GM08714 (cell line): Measurements from ENCODE around the gene RAP1GAP.

Source experiments
- H3K4me3 ChIP-seq: fragments of 200-500 bp; sonication (Bioruptor generic); 2 replicates; pipeline ENCODE4 v1.5.1; 2014; ENCODE audit warnings: mild to moderate bottlenecking, low read length, inconsistent platforms
- ZNF274 ChIP-seq: IDR thresholded peaks from 2 replicates; pipeline ENCODE4 v1.6.1; 2012; ENCODE audit warnings: mild to moderate bottlenecking, low read depth, low read length

RAP1GAP gene

DNA sequence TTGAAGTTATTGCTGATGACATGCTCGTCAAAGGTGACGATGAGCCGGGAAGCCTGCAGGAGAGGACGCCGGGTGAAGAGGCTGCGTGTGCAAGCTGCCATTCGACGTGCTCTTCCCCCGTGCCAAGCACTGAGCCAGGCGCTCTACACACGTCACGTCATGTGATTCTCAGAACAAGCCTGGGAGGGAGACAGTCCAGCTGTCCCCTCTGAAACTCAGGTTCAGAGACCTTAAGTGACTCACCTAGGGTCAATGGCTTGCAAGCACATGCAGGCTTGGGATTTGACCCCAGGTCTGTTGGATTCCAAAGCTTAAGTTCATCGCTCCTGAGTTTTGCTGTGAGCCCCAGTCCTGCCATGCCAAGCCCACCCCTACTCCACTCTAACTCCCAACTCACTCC lies 57.1 kb downstream of the RAP1GAP start:
- H3K4me3 ChIP-seq: no peak overlapping the region
- no peak for TF ChIP-seq ZNF274

DNA sequence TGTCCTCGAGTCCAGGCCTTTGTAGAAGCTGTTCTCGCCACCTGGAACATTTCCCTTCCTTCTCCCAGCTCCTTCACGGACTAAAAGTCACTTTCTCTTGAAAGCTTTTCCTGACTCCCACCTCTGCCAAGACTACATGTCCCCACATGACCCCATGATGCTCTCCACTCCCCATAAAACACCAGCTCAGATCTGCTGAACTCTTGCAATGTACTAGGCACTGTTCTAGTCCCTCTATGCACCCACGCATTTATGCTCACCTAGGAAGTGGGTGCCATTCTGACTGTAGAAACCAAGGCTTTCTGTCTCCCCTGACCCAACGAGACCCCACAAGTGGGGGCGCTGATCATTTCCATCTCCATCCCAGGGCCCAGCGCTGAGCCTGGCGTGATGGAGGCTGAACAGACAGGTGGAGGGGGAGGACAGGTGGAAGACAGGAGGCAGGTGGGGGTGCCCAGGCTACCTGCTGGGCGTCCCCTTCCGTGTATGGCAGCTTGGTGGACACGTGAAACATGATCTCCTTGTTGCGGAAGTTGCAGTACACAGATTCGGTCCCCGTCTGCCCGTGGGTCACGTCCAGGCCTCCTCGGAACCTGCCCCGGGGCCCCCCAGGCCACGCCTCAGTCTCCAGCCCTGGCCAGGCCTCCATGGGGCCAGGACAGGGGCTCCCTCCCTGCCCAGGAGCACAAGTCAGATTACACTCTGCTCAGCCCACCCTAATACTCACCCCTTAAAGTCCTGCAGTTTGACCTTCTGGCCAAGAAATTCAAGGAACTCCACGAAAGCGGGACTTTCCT lies 58.0 kb downstream of the RAP1GAP start:
- no peak for TF ChIP-seq ZNF274
- H3K4me3 ChIP-seq: no peak overlapping the region

DNA sequence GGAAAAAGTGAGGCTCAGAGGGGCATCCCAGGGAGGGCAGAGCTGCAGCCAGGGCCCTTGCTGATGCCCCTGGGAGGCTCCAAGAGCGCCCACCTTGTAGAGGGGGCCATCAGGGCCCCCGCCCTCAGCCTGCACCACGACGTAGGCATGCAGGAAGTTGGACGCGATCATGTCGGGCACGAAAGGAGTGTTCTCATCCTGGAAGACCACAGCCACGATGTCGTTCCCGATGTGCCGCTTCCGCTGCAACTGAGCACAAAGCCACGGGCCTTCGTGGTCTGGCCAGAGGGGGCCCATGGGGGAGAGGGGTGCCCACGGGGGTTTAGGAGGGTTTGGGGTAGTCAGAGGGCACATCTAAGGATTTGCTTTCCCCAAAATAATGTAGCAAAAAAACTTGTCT lies 59.1 kb downstream of the RAP1GAP start:
- no peak overlapping the region for H3K4me3 ChIP-seq
- no peak for TF ChIP-seq ZNF274

DNA sequence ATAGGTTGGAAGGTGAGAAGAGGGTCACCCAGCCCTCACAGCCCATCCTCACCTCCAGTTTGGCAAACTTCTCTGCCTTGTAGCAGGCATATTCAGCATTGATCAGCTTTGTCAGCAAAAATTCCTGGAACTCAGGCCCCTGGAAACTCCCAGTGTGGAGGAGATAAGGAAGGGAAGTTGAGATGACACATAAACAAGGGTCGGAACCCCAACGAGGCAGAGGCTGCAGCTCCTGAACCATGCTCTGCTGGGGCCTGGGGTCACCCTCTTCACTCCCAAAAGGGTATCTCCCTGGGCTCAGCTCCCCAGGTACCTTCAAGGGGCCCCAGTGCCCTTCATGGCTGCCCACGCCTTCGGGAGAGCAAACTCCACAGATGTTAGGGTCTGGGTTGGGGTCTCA lies 60.4 kb downstream of the RAP1GAP start:
- no peak for TF ChIP-seq ZNF274
- no peak overlapping the region for H3K4me3 ChIP-seq

DNA sequence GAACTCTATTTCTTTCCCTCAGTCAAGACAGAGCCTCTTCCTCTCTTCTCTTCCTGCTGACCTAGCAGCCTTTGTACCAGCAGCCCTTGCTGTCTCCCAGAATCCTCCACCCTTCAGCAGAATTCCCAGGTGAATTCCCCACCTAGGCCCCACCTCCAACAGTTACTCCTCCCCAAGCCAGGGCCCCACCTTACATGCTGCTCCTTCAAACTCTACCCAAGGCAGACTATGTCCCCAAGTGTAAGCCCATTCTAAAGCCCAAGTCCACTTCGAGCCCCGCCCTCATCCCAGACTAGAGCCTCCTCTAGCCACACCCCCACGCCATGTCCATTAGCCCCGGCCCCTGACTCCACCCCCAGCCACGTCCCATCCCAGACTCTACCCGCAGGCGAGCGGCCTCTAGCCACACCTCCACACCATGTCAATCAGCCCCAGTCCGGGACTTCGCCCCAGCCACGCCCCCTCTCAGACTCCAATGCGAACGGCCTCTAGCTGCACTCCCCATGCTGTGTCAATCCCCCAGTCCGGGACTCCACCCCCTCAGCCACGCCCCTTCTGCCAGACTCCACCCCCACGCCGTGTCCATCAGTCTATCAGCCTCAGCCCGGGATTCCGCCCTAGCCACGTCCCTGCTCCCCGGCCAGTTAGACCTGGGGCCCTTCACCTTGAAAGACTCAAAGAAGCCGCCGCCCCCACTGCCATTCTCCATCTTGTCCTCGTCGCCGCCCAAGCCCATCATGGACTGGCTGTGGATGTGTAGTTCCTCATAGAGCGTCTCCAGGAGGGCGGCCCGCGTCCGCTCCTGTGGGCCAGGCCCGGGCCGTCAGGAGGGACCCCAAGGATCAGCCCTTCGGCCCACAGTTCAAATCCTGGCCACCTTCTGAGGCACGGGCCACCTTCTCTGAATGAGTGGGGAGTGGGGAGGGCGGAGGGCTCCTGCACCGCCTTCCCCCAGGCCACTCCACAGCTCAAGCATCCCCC lies 61.3 kb downstream of the RAP1GAP start:
- no peak overlapping the region for H3K4me3 ChIP-seq
- TF ChIP-seq ZNF274: no peak

DNA sequence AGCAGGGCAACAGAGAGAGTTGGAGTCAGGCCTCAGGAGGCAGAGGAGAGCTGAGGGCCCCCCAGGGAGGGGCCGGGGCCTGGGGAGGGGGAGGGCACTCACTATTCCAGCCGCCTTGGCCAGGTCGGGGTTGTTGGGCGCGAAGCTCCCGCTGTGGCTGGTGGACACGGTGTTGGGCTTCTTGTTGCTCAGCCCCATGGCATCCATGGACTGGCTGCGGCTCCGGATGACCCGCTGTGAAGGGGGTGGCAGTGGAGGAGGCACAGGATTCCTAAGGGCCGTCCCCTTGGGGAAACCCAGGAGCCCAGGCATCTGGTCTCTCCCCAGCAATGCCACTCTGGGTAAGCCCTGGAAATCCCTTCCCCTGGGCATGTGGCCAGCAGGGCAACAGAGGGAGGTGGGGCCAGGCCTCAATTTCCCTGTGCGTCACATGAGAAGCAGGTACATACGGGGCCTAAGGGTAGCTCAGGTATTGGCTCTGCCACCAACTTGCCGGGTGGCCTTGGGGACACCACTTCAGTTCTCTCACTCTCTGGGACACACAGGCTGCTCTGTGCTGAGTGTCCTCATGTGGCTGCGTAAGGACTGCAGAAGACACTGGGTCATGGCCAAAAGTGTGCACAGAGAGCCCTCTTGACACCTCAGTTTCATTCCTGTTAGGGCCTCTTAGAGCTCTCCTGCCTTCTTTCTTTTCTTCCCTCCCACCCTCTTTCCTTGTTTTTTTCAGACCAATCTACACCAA lies 63.0 kb downstream of the RAP1GAP start:
- no peak for TF ChIP-seq ZNF274
- H3K4me3 ChIP-seq: no peak overlapping the region

DNA sequence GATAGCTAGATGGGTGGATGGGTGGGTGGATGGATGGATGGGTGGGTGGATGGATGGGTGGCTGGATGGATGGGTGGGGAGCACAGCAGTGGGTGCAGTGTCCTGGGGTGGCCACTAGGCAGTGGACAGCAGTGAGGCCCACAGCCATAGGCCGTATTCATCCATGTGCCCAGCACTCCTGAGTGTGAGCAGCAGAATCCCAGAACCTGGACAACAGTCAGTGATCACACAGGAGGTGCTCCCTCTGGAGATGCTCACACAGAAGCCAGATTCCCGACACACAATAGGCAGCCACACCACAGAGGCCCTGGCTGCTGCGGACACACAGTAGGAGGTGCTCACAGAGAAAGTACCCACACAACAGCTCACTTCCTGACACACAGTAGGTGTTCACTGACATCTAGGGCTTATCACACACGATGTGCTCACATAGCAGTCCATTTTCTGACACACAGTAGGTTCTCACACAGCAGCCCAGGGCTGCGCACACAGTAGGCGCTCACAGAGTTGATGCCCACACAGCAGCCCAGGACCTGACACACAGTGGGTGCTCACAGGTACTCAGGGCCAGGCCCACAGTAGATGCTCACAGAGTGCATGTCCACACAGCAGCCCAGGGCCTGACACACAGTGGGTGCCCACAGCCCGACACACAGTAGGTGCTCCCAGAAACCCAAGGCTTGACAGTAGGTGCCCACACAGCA lies 64.0 kb downstream of the RAP1GAP start:
- H3K4me3 ChIP-seq: no peak overlapping the region
- TF ChIP-seq ZNF274: no peak

DNA sequence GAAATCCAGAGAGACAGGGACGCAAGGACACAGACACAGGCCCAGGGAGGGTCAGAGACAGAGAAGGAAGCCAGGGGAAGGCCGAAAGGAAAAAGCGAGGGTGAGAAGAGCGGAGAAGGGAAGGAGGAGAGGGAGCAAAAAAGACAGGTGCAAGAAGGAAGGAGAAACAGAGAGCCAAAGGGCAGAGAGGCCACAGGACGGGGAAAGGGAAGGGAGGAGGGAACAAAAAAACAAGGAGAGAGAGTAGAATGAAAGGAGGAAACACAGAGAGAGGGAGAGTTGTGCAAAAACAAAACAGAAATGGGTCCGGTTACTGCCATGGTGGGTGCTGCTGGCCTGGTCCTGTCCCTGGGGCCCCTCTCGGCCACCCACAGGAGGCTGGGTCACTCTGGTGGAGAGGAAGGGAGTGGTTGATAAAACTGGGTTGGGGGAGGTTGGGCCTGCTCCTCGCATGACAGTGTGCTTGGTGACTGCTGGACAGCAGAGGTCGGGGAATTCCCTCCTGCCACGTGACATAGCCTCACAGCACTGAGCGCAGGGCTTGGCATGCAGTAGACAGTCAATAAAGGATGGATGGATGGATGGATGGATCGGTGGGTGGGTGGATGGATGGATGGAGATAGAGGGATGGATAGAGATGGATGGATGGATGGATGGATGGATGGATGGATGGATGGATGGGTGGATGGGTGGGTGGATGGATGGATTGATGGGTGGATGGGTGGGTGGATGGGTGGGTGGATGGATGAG lies 64.8 kb downstream of the RAP1GAP start:
- no peak for TF ChIP-seq ZNF274
- H3K4me3 ChIP-seq: no peak overlapping the region

DNA sequence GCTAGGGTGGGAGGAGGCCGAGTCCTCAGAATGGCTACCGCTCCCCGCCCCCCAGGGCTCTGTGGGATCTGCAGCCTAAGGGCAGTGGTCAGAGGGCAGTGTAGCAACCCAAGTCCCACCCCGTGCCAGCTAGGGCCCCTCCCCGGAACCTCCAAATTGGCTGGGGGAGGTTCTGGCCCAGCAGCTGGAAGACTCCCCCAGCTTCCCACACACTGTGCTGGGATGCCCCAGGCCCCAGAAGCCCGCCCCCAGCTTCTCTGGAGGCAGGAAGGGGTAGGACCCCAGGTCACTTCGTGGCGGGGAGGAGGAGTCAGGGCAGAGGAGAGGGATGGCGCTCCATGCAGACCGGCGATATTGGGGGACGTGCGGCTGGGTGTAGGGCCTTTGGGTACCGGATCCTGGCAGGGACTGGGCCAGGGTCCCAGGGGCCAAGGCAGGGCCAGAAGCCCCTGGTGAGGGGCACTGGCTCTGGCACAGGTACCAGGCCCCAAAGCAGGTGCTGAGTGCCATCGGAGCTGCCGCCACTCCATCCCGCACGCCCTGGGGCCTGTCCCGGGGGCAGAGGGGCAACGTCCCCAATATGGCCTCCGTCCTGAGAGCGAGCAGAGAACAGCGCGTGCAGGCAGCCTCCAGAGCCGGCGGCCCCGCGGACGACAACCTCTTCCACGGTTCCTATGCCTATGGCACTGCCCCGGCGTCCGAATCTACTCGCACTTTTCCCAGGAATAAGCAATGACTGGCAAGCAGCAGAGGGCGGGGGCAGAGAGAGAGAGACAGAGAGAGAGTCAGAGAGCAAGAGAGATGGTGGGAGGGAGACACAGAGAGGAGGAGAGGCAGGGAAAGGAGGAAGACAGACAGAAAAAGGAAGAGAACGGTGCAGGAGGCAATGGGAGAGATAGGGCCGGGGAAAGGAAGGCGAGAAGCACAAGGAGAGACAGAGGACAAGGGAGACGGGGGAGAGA lies 65.7 kb downstream of the RAP1GAP start:
- H3K4me3 ChIP-seq: no peak overlapping the region
- TF ChIP-seq ZNF274: no peak

DNA sequence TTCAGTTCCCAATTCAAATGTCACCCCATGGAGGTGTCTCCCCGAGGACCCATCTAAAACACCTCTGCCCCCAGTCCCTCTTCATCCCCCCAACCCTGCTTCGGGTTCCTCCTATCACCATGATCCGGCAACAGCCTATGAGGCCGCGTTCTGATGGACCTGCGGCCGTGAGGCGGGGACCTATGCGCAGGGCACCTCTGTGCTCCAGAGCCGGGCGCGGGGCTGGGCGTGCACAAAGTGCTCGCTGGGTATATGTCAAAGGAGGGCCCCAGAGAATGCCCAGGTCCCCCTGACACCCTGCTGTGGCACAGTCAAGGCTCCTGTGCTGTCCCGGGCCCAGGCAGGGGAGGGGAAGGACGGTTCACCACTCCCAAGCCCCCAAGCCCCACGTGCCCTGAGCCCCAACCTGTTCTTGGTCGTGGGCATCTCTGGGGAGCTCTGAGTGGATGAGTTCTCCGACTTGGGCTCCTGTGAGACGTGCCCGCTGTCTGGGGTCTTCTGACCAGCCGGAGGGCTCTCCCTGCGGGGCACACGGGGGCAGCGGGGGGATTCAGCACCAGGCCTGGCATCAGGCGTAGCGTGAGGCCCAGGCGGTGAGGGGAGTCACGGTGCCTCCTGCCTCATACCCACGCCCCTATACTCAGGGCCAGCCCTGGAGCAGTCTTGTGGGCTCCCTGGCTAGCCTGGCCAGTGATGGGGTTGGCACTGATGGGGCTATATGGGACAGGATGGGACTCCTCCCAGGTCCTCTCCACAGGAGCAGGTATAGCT lies 67.7 kb downstream of the RAP1GAP start:
- no peak for TF ChIP-seq ZNF274
- no peak overlapping the region for H3K4me3 ChIP-seq

DNA sequence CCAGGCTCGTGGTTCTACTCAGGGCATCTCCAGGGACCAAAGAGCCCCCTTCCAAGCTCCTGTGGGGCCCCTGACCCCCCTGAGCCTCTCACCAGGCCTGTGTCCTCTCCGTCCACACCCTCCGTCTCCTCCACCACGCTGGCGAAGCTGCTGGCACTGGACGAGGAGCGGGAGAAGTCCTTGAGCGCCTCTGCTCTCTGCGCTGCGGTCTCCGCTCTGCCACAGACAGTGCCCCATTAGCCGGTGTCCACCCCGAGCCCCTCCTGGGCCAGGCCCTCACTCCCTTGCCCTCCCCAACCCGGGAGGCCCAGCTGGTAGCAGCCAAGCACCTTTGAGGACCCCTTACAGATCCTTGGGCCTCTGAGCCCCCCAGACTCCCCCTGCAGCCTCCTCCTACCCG lies 69.8 kb downstream of the RAP1GAP start:
- H3K4me3 ChIP-seq: no peak overlapping the region
- TF ChIP-seq ZNF274: no peak

DNA sequence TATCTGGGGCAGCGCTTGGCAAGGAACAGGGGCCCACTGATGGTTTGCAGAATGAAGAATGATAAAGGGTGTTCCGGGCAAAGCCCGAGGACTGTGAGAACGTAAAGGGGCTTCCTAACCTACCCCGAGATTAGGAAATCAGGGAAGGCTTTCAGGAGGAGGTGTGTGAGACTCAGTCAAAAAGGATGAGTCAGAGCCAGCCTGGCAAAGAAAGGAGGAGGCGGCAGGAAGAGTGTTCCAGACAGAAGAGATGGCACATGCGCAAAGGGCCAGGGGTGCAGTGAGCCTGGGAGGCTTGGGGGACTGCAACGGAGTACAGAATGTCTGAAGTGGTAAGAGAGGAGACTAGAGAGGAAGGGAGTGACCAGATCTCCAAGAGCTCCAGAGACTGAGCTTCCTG lies 70.3 kb downstream of the RAP1GAP start:
- no peak for TF ChIP-seq ZNF274

More for the DNA sequence above, 70.3 kb downstream of the RAP1GAP start:
- no peak overlapping the region for H3K4me3 ChIP-seq
